Mucosa of descending colon (tissue), 3 donors: Measurements from ENCODE around the gene GZMM. TPM values are rescaled to one million over a fixed set of nuclear protein-coding genes. Genes with fewer than 3 reads are reported as not detected.
A peak's percentile ranks its signal among the peaks of the same experiment; 100 is the strongest.

ENCODE experiments used
- ATAC-seq: fragments of 200-7000 bp; cut with Tn5 transposase; one replicate; pipeline ENCODE4 v1.9.1; 2020; ENCODE audit warnings: mild to moderate bottlenecking, moderate library complexity
- DNase-seq, 3 donors: peaks; one replicate each; pipeline ENCODE4 v3.0.0-alpha.2; 2020
- H3K36me3 ChIP-seq: fragments of 200-600 bp; one replicate; pipeline ENCODE4 v1.8.0; 2021; ENCODE audit warnings: low read depth, mild to moderate bottlenecking
- H3K4me1 ChIP-seq: fragments of 200-600 bp; one replicate; pipeline ENCODE4 v1.8.0; 2021; ENCODE audit warnings: low read depth, mild to moderate bottlenecking
- H3K4me3 ChIP-seq: fragments of 200-600 bp; one replicate; pipeline ENCODE4 v1.8.0; 2021; ENCODE audit warnings: mild to moderate bottlenecking
- H3K9me3 ChIP-seq: fragments of 200-600 bp; one replicate; pipeline ENCODE4 v1.8.0; 2021; ENCODE audit warnings: mild to moderate bottlenecking
- intact Hi-C, 2 donors: fragments of 100-400 bp; cut with DNase I in 1 of 2; cut with micrococcal nuclease in 1 of 2; formaldehyde crosslinking; loops; one replicate each; pipeline versions ENCODE4 v1.11.0 to v1.11.1; 2022; cut with DNase I, micrococcal nuclease
- total RNA-seq, 3 donors: library from RNA; stranded (reverse); fragmentation: NEBNext Ultra II Directional in 2 of 3; extraction: Animal tissue kit (Norgen Biotek cat#: 25700) in 2 of 3; gene quantifications; one replicate each; pipeline versions ENCODE4 v1.2.1 to v1.2.4, GENCODE V29; 2021 to 2023
- TF ChIP-seq, protein P1 (sequence below): fragments of 200-600 bp; IDR thresholded peaks from one replicate; pipeline ENCODE4 v1.8.0; 2022; ENCODE audit warnings: antibody characterized with exemption, mild to moderate bottlenecking
- donor health status: DM: no; HTN: no; CAD: no; lungs with moderate emphysema.
- donor health status: DM: no; HTN: no; CAD: no.
- donor health status: DM: no; HTN: yes; CAD: no.

GZMM gene
- total RNA-seq, 3 donors from 2014 or later: 0.76 to 1.4 (median 1.4) TPM

DNA sequence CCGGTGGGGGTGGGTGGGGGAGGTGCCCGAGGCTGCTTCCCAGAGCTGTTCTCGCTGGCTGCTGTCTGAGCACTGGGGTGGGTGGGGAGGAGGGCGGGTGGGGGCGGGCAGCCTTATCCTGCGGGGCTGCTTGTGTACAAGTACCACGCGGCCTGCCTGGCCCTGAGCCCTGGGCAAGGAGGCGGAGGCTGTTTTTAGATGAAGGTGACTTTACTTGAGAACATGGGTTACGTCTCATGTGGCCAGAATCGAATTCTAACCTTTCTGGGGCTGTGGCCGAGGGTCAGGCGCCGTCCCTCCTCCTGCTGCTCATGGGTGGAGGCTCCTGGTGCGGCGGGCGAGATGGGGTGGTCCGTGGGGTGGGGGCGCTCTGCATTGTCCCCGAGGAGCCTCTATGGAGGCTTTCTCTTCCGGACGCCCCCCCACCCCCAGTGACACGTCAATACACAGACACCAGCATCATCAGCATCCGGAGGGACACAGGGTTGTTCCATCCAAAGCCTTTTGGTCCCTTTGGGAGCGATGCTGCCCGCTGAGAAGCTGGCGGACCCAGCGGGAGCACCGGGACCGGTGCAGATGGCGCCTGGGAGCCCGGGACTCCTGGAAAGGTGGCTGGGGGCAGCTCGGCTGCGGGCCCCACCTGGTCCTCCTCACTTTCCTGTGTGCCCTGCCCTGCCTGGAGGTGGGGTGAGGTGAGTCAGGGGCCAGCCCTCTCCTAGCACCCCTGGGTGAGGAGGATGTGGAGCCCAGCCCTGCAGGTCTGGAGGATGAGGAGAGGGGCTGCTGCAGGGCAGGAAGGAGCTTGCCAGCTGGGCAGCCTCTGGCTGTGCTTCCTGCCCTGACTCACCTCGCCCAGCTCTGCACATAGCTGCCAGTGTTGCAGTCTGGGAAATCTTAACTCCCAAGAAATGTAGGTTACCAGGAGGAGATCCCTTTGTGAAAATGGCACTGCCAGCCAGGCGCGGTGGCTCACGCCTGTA lies 32.0 kb downstream of the GZMM start:
- Histone ChIP-seq H3K9me3 (no peaks in the 10 kb centered on the region), H3K4me1 (peaks cover 31% of the 10 kb centered on the region), H3K36me3 (peaks cover 5% of the 10 kb centered on the region), H3K4me3 (no peak overlapping the region)
- no peak for ATAC-seq
- DNase-seq: peak in 1 of 3 donors; percentile 34
- intact Hi-C loops: no loop called here
- TF ChIP-seq, protein P1, sequence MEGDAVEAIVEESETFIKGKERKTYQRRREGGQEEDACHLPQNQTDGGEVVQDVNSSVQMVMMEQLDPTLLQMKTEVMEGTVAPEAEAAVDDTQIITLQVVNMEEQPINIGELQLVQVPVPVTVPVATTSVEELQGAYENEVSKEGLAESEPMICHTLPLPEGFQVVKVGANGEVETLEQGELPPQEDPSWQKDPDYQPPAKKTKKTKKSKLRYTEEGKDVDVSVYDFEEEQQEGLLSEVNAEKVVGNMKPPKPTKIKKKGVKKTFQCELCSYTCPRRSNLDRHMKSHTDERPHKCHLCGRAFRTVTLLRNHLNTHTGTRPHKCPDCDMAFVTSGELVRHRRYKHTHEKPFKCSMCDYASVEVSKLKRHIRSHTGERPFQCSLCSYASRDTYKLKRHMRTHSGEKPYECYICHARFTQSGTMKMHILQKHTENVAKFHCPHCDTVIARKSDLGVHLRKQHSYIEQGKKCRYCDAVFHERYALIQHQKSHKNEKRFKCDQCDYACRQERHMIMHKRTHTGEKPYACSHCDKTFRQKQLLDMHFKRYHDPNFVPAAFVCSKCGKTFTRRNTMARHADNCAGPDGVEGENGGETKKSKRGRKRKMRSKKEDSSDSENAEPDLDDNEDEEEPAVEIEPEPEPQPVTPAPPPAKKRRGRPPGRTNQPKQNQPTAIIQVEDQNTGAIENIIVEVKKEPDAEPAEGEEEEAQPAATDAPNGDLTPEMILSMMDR: no peak

DNA sequence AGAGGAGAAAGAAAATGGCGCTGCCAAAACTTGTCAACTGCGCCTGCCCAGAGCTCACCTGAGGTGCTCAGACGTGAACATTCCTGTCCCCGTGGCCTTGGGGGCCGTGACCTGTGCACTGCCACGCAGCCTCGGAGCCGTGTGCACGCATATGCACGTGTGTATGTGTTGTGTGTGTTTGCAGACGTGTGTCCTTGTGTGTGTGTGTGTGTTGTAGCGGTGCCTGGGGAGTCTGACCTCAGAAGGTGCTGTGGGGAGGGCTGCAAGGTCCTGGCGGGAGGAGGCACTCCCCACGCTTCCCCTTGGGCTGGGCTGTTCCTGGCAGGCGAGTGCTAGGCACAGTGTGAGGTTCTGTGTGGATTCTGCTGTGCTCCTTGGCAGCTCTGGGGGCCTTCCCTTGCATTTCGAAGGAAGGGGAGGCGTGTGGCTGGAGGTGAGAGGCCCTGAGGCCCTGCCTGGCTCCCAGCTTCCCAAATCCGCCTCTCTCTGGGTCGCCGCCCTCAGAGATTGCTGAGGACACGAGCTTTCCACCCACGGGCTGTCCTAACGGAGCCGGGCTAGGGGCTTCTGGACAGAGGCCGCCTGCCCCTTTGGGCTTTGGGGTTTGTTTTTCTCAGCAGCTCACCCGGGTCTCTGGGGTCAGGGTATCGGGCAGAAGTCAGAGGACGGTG lies 33.0 kb downstream of the GZMM start:
- TF ChIP-seq, protein P1: no peak
- no peak overlapping the region for H3K4me3 ChIP-seq
- peaks cover 26% of the 10 kb centered on the region for H3K4me1 ChIP-seq
- intact Hi-C loops: no loop called here
- H3K36me3 ChIP-seq: peaks cover 11% of the 10 kb centered on the region
- H3K9me3 ChIP-seq: no peaks in the 10 kb centered on the region
- DNase-seq (peak in 1 of 3 donors; percentile 23), ATAC-seq (no peak)

DNA sequence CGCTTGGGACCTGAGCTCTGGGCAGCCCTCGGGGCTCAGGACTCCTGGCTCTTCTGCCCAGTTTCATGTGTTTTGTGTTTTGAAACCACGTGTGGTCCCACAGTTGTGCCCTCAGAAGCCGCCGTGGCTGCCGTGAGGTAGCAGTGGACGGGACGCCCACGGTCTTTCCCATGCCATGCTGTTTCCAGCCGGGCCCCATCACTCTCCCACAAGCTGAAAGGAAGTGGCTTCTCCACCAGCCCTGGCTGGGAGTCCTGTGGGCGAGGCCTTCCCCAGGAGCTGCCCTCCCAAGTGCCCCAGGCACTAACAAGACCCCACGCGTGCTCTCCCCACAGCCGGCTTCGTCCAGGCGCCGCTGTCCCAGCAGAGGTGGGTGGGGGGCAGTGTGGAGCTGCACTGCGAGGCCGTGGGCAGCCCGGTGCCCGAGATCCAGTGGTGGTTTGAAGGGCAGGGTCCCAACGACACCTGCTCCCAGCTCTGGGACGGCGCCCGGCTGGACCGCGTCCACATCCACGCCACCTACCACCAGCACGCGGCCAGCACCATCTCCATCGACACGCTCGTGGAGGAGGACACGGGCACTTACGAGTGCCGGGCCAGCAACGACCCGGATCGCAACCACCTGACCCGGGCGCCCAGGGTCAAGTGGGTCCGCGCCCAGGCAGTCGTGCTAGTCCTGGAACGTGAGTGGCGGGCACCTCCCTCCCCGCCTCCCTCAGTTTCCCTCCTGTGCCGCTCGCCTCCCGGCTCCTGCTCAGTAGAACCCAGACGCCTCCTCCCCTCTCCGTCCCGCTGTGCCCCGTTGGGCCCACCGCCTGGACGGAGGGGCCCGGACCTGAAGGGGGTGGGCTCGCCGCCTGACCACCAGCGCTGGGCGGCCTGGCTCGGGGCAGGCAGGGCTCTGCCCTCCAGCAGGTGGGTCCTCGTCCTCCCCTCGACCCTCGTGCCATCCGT lies 33.9 kb downstream of the GZMM start:
- ATAC-seq (no peak), DNase-seq (peak in 1 of 3 donors; percentile 21)
- intact Hi-C loops: no loop called here
- H3K4me3 ChIP-seq: no peak overlapping the region
- TF ChIP-seq, protein P1: no peak
- peaks cover 26% of the 10 kb centered on the region for H3K4me1 ChIP-seq
- no peaks in the 10 kb centered on the region for H3K9me3 ChIP-seq
- H3K36me3 ChIP-seq: peaks cover 12% of the 10 kb centered on the region

DNA sequence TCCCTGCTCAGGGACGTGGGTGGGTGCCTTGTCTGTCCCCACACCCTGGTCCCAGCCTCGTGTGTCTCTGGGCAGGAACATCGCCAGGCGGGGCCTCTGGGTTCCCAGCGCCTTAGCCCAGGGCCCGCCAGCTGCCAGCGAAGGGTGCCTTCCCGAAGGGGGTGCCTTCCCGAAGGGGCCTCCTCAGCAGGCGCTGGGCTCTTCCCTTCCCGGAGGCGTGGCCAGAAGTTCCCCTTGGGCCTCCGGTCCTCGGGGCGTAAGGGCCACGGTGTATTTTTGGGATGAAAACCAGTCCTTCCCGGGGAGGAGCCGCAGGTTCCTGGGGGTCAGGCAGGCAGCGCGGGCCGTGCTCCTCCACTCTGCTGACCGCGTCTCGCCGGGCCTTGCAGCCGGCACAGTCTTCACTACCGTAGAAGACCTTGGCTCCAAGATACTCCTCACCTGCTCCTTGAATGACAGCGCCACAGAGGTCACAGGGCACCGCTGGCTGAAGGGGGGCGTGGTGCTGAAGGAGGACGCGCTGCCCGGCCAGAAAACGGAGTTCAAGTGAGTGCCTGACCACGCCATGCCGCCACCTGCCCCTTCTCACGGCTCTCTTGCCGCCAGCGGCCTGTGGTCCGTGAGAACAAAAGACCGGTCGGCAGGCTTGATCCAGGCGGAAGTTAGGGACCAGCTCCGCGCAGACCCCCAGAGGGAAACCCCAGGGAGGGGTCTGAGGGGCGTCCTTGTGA lies 35.4 kb downstream of the GZMM start:
- peak in 1 of 3 donors; percentile 24 for DNase-seq
- Histone ChIP-seq H3K9me3 (no peaks in the 10 kb centered on the region), H3K4me1 (peaks cover 22% of the 10 kb centered on the region), H3K4me3 (no peak overlapping the region), H3K36me3 (peaks cover 12% of the 10 kb centered on the region)
- intact Hi-C loops: no loop called here
- ATAC-seq: no peak
- TF ChIP-seq, protein P1: no peak
